H1 (cell line): ENCODE results near the gene GSTM3. TPM values are rescaled to one million over a fixed set of nuclear protein-coding genes. Genes with fewer than 3 reads are reported as not detected.

Source experiments
- GTF2F1 ChIP-seq: IDR thresholded peaks from 2 replicates; pipeline ENCODE4 v1.6.1; 2012; ENCODE audit warnings: low read depth, low read length, improper control_type of control experiment, borderline replicate concordance
- SIN3A ChIP-seq, 2 experiments: IDR thresholded peaks in 1 of 2; conservative IDR thresholded peaks in 1 of 2; 2 replicates each; pipeline ENCODE4 v1.6.1; 2011 to 2012; ENCODE audit warnings: low read length in 2 of 2, improper control_type of control experiment in 1 of 2, low read depth in 1 of 2, mild to moderate bottlenecking in 1 of 2
- SIRT6 ChIP-seq: IDR thresholded peaks from one replicate; pipeline ENCODE4 v1.7.1; 2012; ENCODE audit warnings: low read length, inconsistent platforms
- SRF ChIP-seq: IDR thresholded peaks from 2 replicates; pipeline ENCODE4 v1.6.1; 2011; ENCODE audit warnings: mild to moderate bottlenecking, low read depth, low read length, moderate library complexity
- TEAD4 ChIP-seq: IDR thresholded peaks from 2 replicates; pipeline ENCODE4 v1.6.1; 2012; ENCODE audit warnings: low read depth, low read length, inconsistent platforms, mixed read lengths
- polyA plus RNA-seq, 7 experiments: library from polyadenylated mRNA; depleted of rRNA in 3 of 7; stranded (reverse) in 5 of 7; unstranded in 2 of 7; fragments of >200 nt in 5 of 7; fragments of 200-250 nt in 2 of 7; gene quantifications; 1 replicate in 5 of 7; 2 replicates in 1 of 7; 4 replicates in 1 of 7; pipeline versions ENCODE4 v1.2.1 to v1.2.3, GENCODE V29; 2011 to 2013; ENCODE audit warnings: missing spikeins in 2 of 7, mixed read lengths in 2 of 7
- total RNA-seq: library from RNA; stranded (reverse); fragmentation: NEBNext Ultra II Directional; extraction: Animal tissue kit (Norgen Biotek cat#: 25700); gene quantifications from 2 replicates; pipeline ENCODE4 v1.2.1, GENCODE V29; 2021

The GSTM3 gene
- total and polyA plus RNA-seq, 2 of the 8 experiments (the other 6 are each of a cell fraction or from before 2014, with no cell fraction given) = 2.2 to 5.1 TPM

DNA sequence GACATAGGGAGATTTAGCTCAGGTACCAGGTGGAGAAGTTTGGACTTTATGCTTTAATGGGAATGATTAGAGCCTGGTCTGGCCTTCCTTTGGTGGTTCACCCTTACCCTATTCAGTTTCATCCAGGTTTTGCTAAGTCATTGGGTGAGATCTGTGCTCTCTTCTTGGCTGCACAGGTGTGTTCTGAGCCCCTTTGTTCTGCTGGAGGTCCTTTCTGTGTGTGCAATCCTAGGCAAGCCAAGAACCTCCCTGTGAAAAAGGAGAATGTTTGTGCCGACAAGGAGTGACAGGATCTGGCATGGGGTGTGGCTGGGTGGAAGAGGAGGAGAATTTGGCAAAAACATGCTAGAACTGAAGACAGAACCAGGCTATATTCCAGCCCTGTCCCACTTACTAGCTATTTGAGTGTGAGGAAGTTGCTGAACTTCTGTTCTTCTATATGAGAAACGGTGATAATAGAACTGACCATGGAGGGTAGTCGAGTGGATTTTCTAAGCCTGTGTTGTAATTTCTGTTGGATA, 24.2 kb downstream of the GSTM3 start (continued):
- TF ChIP-seq SIN3A (conservative IDR thresholded peaks at IDR 0.05 in 1 of 2, IDR thresholded peaks at IDR 0.05 in 1 of 2; ENCODE audit: low read depth in 1 of 2, low read length in 2 of 2) (no peak), SRF (no peak), GTF2F1 (no peak), SIRT6 (no peak), TEAD4 (no peak)
- TF ChIP-seq, all 59 proteins: peak for 0
